C4-2B (cell line): ENCODE measurements around the gene TNIP2.
"Not testable (repeated sequence)": the region's sequence is repeated elsewhere in the genome, so short reads cannot be mapped to it uniquely, and the experiment has no call there.

ENCODE experiments used
- H3K27ac ChIP-seq: fragments of 450-650 bp; 2 replicates; pipeline ENCODE4 v1.5.1; 2017
- CTCF ChIP-seq: fragments of 450-650 bp; conservative IDR thresholded peaks from 2 replicates; pipeline ENCODE4 v1.5.1; 2017; ENCODE audit warnings: mild to moderate bottlenecking
- ZFX ChIP-seq: fragments of 450-650 bp; IDR thresholded peaks from 2 replicates; pipeline ENCODE4 v1.6.1; 2017

TNIP2 gene

GRCh38 chr4:2732526-2732925 is 23.6 kb downstream of the TNIP2 start:
- TF ChIP-seq CTCF, result no peak
- H3K27ac ChIP-seq, result no peak overlapping the region

GRCh38 chr4:2731907-2732317 is 24.2 kb downstream of the TNIP2 start:
- H3K27ac ChIP-seq, result no peak overlapping the region
- no peak for TF ChIP-seq ZFX
- TF ChIP-seq CTCF, result no peak

DNA sequence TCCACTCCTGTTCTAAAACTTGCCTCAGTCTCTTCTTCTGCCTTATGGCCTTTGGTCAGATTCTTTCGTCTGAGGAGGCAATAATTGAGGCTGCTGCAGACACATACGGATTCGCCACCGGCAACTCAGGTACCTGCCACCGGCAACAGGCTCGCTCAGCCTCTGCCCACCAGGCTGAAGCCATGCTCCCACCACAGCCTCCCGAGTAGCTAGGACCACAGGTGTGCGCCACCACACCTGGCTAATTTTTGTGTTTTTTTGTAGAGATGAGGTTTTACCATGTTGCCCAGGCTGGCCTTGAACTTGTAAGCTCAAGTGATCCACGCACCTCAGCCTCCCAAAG is 26.6 kb downstream of the TNIP2 start:
- H3K27ac ChIP-seq, result no peak overlapping the region
- TF ChIP-seq ZFX (no peak), CTCF (no peak)

DNA sequence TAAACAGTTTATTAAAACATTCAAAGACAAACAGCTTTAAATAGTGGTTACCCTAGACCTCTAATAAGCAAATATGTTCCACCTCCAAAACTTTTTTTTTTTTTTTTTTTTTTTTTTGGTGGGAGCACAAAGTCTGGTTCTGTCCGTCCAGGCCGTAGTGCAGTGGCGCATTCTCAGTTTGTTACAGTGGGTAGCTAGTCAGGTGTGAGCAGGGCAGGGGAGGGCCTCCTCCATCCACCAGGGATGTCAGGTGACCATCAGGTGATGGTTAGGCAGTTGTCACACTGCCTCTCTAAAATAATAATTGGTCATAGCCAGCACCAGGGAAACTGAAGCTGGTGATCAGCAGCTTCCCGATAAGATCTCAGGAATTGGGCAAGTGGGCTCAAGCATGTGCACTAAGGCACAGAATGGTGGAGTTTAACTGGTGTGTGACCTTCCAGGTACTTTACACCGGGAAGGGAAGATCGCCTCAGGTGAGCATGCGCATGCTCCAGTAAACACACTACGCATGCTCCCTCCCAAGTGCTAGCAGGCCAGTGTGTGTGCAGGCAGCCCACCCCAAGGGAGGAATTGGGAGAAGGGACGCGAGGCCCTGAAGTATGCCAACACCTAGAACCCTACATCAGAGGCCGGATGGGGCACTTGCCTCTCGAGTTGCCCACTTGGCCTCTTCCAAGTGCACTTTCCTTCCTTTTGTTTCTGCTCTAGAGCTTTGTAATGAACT is 27.2 kb downstream of the TNIP2 start:
- TF ChIP-seq ZFX (no peak), CTCF (no peak)
- H3K27ac ChIP-seq, result no peak overlapping the region

GRCh38 chr4:2728221-2728620 is 27.9 kb downstream of the TNIP2 start:
- TF ChIP-seq CTCF (no peak), ZFX (no peak)

GRCh38 chr4:2726881-2727280 is 29.3 kb downstream of the TNIP2 start:
- H3K27ac ChIP-seq, result not testable (repeated sequence)

More at GRCh38 chr4:2728221-2728620, 27.9 kb downstream of the TNIP2 start:
- H3K27ac ChIP-seq, result no peak overlapping the region

GRCh38 chr4:2725380-2725779 is 30.8 kb downstream of the TNIP2 start:
- no peak for TF ChIP-seq ZFX
- no peak for TF ChIP-seq CTCF
- H3K27ac ChIP-seq, result no peak overlapping the region

DNA sequence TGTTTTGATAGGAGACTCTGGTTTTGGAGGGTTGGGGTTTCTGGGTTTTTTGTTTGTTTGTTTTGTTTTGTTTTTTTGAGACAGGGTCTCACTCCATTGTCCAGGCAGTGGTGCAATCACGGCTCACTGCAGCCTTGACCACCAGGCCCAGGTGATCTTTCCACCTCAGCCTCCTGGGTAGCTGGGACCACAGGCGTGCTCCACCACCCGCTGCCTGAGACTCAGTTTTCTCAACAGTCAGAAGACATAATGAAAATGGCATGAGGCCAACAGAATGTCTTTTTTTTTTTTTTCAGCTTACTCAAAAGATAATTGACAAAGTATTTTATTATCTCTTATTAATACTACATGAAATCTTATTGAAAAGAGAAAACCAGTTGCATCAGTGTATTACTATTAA is 32.4 kb downstream of the TNIP2 start:
- TF ChIP-seq ZFX (no peak), CTCF (no peak)

More for the DNA sequence above, 32.4 kb downstream of the TNIP2 start:
- no peak overlapping the region for H3K27ac ChIP-seq
